Measurements from ENCODE around the gene CACNA1I.

DNA sequence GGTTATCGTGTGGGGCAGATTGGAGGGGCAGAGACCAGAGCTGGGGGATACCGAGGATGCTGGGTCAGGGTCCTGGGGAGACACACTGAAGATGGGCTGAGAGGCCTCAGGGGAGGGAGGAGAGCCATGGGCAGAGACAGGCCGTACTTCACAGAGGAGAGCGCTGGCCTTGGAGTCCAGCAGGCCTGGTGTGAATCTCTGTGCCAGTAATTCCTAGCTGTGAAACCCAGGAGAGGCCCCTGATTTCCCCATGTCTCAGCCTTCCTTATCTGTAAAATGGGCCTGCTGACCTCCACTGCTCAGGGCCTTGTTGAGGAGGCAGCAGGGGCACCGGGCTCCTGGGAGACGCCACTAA, 23.4 kb downstream of the CACNA1I start:
- TF ChIP-seq SP2 (tag by site-specific recombination; IDR thresholded peaks at IDR 0.05) (no peak), SP3 (tag by site-specific recombination; IDR thresholded peaks at IDR 0.05) (no peak), ZNF600 (tag by site-specific recombination; IDR thresholded peaks at IDR 0.05) (no peak), ZNF670 (tag by site-specific recombination; IDR thresholded peaks at IDR 0.05; ENCODE audit: low read depth) (no peak)

All from HEK293 (cell line).